Ectodermal cell (in vitro differentiated cells): ENCODE results near the gene TM7SF2.

ENCODE experiments used
- H3K27ac ChIP-seq: 2 replicates; pipeline ENCODE4 v1.7.0; 2013; ENCODE audit warnings: mild to moderate bottlenecking, low read depth, low read length; ENCODE audit not compliant: insufficient read depth, poor library complexity, severe bottlenecking
- H3K27me3 ChIP-seq: 2 replicates; pipeline ENCODE4 v1.7.0; 2013; ENCODE audit warnings: mild to moderate bottlenecking, low read length; ENCODE audit not compliant: insufficient read depth, control insufficient read depth, poor library complexity, severe bottlenecking
- H3K36me3 ChIP-seq: one replicate; pipeline ENCODE4 v1.7.0; 2013; ENCODE audit warnings: low read length; ENCODE audit not compliant: control insufficient read depth, insufficient read depth
- H3K4me1 ChIP-seq: one replicate; pipeline ENCODE4 v1.7.0; 2013; ENCODE audit warnings: low read length; ENCODE audit not compliant: control insufficient read depth, insufficient read depth
- H3K4me3 ChIP-seq: 2 replicates; pipeline ENCODE4 v1.7.0; 2013; ENCODE audit warnings: low read depth, low read length, control low read depth; ENCODE audit not compliant: insufficient read depth
- H3K9me3 ChIP-seq: 2 replicates; pipeline ENCODE4 v1.7.0; 2013; ENCODE audit warnings: mild to moderate bottlenecking, low read length, moderate library complexity; ENCODE audit not compliant: control insufficient read depth
- WGBS, 2 experiments: methylation state at CpG; one replicate each; pipeline ENCODE4 v1.1.7; 2013; ENCODE audit warnings: missing lambda C conversion rate in 2 of 2; 5-methylcytosine and 5-hydroxymethylcytosine counted together

Gene TM7SF2

GRCh38 chr11:65107078-65107477, 4.6 kb upstream of the TM7SF2 start:
- Histone ChIP-seq H3K4me1 (no peaks in the 10 kb centered on the region), H3K4me3 (no peak overlapping the region), H3K27ac (no peak overlapping the region), H3K9me3 (no peaks in the 10 kb centered on the region), H3K36me3 (peaks cover 4% of the 10 kb centered on the region), H3K27me3 (no peaks in the 10 kb centered on the region)
- 96 to 97% methylated on average over 15 of the region's 15 CpGs for WGBS, 2 experiments

- no peaks in the 10 kb centered on the region for H3K27me3 ChIP-seq
- 96% methylated on average over 52 of the region's 52 CpGs for WGBS, 2 experiments
- H3K4me1 ChIP-seq, result no peaks in the 10 kb centered on the region
- peaks cover 4% of the 10 kb centered on the region for H3K36me3 ChIP-seq
- no peak overlapping the region for H3K27ac ChIP-seq
- no peaks in the 10 kb centered on the region for H3K9me3 ChIP-seq
- H3K4me3 ChIP-seq, result no peak overlapping the region
Observed at GRCh38 chr11:65107751-65108468, 3.8 kb upstream of the TM7SF2 start.

GRCh38 chr11:65108469-65109123, 3.1 kb upstream of the TM7SF2 start:
- Histone ChIP-seq H3K9me3 (no peaks in the 10 kb centered on the region), H3K4me3 (no peak overlapping the region), H3K27ac (no peak overlapping the region), H3K36me3 (peaks cover 4% of the 10 kb centered on the region), H3K27me3 (no peaks in the 10 kb centered on the region), H3K4me1 (no peaks in the 10 kb centered on the region)
- 95 to 96% methylated on average over 38 of the region's 38 CpGs for whole genome bisulfite sequencing, 2 experiments

GRCh38 chr11:65109231-65110198, 2.2 kb upstream of the TM7SF2 start:
- Histone ChIP-seq H3K36me3 (peaks cover 4% of the 10 kb centered on the region), H3K4me3 (no peak overlapping the region), H3K9me3 (no peaks in the 10 kb centered on the region), H3K27me3 (no peaks in the 10 kb centered on the region), H3K27ac (no peak overlapping the region), H3K4me1 (no peaks in the 10 kb centered on the region)
- WGBS, 2 experiments, result 94 to 95% methylated on average over 36 of the region's 36 CpGs

- no peak overlapping the region for H3K27ac ChIP-seq
- no peak overlapping the region for H3K4me3 ChIP-seq
- no peaks in the 10 kb centered on the region for H3K4me1 ChIP-seq
- 26 to 28% methylated on average over 18 of the region's 18 CpGs for WGBS, 2 experiments
- H3K27me3 ChIP-seq, result no peaks in the 10 kb centered on the region
- no peaks in the 10 kb centered on the region for H3K9me3 ChIP-seq
- H3K36me3 ChIP-seq, result peaks cover 4% of the 10 kb centered on the region
Observed at GRCh38 chr11:65110354-65110861, 1.3 kb upstream of the TM7SF2 start.

- Histone ChIP-seq H3K4me1 (peaks cover 3% of the 10 kb centered on the region), H3K27me3 (no peaks in the 10 kb centered on the region), H3K9me3 (no peaks in the 10 kb centered on the region), H3K4me3 (peak overlapping the region; percentile 85), H3K27ac (no peak overlapping the region), H3K36me3 (peaks cover 4% of the 10 kb centered on the region)
- 65% methylated on average over 31 of the region's 31 CpGs for WGBS, 2 experiments
Observed at GRCh38 chr11:65111159-65111743, 421 bp upstream of the TM7SF2 start.

GRCh38 chr11:65112546-65113360, 1.1 kb downstream of the TM7SF2 start:
- Histone ChIP-seq H3K27ac (peak overlapping the region; percentile 88), H3K4me3 (peak overlapping the region; percentile 85), H3K36me3 (peaks cover 4% of the 10 kb centered on the region), H3K27me3 (no peaks in the 10 kb centered on the region), H3K9me3 (no peaks in the 10 kb centered on the region), H3K4me1 (peaks cover 7% of the 10 kb centered on the region)
- 2% methylated on average over 57 of the region's 57 CpGs for WGBS, 2 experiments

GRCh38 chr11:65113361-65113756, 1.7 kb downstream of the TM7SF2 start:
- Histone ChIP-seq H3K9me3 (no peaks in the 10 kb centered on the region), H3K36me3 (peaks cover 4% of the 10 kb centered on the region), H3K4me1 (peaks cover 7% of the 10 kb centered on the region), H3K27ac (no peak overlapping the region), H3K27me3 (no peaks in the 10 kb centered on the region), H3K4me3 (peak overlapping the region; percentile 85)
- 78 to 81% methylated on average over 14 of the region's 14 CpGs for WGBS, 2 experiments

GRCh38 chr11:65113839-65114238, 2.2 kb downstream of the TM7SF2 start:
- 95% methylated on average over 6 of the region's 6 CpGs for WGBS, 2 experiments
- Histone ChIP-seq H3K4me3 (no peak overlapping the region), H3K4me1 (peaks cover 7% of the 10 kb centered on the region), H3K27me3 (no peaks in the 10 kb centered on the region), H3K9me3 (no peaks in the 10 kb centered on the region), H3K36me3 (peaks cover 1% of the 10 kb centered on the region), H3K27ac (no peak overlapping the region)
